GM21526 (cell line): ENCODE measurements around the gene MEI1.

Source experiments
- ATAC-seq: cut with Tn5 transposase; IDR thresholded peaks from one replicate; pipeline ENCODE4 v1.9.1; 2021; ENCODE audit warnings: moderate library complexity; ENCODE audit not compliant: unreplicated experiment, low FRiP score

The MEI1 gene

DNA sequence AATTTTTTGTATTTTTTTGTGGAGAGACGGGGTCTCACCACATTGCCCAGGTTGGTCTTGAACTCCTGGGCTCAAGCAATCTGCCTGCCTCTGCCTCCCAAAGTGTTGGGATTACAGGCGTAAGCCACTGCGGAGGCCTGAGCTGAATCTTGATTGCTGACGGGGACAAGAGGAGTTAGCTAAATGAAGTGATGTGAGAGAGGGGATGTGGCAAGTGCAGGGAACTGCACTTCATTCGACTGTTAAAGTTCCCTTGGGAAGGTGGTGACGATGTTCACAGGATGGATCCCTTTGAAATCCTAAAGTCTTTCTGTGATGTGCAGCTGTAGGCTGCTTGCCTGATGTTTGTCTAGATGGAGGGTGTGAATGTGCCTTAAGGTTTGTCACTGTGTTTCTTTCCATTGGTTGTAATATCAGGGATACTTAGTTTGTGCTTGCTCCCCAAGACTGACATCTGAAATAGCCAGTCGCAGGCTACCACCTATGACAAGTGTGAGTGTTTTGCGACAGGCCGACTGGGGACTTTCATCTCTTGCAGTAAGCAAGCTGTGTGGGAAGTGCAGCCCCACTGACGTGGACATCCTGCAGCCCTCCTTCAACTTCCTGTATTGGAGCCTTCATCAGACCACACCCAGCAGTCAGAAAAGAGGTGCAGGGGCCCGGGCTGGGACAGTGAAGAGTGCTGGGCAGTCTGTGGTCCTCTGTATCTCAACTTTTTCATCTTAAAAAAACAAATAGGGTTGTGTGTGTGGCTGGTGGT is 81.6 kb downstream of the MEI1 start:
- ATAC-seq: peak; percentile 87

DNA sequence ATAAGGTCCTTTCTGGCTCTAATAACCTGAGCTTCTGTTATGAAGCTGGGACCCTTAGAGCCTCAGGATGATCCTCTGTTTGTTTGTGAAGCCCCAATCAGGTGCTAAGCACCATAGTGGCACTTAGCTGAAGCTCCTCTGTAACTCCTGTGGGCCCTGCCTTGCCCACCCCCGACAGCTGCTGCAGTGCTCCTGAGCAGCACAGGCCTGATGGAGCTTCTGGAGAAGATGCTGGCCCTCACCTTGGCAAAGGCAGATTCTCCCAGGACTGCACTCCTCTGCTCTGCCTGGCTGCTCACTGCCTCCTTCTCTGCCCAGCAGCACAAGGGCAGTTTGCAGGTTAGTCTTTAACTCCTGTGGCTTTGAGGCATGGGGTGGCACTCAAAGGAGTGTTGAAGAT is 82.2 kb downstream of the MEI1 start:
- ATAC-seq: no peak

DNA sequence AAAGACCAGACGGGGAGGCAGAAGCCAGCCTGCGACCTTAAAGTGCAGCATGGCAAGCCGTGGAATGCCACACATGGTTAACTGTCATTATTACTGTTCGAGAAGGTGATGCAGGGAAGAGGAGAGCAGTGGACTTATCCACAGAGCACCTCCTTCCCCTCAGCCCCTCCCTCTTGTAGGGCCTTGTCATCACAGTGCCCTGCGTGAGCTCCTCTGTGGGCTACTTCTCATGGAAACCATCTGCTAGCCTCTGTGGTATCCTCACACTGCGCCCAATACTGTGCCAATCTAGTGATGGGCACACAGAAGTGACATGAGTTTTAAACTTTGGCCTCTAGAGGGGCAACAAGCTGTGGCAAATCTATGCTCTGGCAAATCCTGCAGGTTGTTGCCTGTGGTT is 83.0 kb downstream of the MEI1 start:
- ATAC-seq: no peak

DNA sequence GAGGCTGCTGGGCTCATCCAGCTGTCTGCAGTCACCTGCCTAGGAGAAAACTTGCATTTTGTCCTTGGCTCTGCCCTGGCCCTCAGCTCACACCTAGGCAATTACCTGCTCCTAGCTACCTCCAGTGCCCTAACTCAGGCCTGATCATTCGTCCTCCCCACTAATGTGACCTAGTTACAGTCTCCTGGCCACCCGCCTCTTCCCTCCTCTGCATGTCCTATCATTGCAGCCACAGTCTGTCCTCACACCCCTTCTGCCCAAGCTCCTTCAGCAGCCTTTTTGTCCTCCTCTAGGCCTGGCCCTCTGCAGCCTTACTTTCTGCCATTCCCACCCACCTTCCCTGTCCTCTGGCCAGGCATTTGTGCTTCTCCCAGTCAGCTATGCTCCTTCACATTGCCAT is 83.4 kb downstream of the MEI1 start:
- ATAC-seq: no peak

DNA sequence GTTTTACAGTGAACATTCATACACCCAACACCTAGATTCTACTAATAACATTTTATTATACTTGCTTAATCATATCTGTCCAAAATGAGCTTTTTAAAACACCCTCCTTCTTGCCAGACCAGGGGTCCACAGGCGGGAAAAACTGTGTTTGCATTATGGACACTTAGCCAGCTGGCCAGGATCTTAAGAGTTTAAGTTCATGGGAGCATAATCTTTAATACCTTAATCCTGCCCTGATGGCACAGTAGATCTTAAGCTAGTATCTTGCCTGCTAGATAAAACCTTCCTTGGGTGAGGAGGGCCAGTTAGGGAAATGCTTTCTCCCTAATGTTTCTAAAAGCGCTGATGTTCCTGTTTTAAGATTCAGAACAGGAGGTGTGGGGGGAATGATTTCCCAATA is 88.0 kb downstream of the MEI1 start:
- no peak for ATAC-seq

DNA sequence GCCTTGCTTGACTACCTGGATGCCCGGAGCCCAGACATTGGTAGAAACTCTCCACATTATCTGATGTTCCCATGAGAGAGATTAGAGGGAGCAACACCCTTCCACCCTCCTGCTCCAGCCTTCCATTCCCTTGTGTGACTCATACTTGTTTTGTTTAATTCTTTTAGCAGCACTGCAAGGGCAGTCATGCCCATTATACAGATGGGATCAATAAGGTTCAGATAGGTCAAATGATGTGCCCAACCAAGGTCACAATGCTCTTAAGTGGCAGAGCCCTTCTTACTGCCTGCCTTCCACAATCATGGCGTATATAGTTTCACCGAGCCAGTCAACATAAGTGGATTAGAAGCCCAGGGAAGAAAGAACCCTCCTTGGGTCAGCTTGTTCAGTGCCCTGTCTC is 94.6 kb downstream of the MEI1 start:
- ATAC-seq: no peak

DNA sequence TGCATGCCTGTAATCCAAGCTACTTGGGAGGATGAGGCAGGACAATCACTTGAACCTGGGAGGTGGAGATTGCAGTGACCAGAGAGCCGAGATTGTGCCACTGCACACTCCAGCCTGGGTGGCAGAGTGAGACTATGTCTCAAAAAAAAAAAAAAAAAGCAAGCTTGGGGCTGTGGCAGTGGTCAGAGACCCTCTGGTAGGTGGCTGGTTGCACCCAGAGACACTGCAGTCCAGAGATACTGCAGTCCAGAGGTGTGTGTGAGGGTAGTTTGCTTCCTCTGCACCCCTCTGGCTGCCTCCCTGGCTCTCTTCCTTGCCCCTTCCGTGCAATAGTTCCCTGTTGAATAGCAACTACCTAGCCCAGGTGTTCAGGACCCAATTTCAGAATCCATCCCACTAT is 99.4 kb downstream of the MEI1 start:
- ATAC-seq: no peak

DNA sequence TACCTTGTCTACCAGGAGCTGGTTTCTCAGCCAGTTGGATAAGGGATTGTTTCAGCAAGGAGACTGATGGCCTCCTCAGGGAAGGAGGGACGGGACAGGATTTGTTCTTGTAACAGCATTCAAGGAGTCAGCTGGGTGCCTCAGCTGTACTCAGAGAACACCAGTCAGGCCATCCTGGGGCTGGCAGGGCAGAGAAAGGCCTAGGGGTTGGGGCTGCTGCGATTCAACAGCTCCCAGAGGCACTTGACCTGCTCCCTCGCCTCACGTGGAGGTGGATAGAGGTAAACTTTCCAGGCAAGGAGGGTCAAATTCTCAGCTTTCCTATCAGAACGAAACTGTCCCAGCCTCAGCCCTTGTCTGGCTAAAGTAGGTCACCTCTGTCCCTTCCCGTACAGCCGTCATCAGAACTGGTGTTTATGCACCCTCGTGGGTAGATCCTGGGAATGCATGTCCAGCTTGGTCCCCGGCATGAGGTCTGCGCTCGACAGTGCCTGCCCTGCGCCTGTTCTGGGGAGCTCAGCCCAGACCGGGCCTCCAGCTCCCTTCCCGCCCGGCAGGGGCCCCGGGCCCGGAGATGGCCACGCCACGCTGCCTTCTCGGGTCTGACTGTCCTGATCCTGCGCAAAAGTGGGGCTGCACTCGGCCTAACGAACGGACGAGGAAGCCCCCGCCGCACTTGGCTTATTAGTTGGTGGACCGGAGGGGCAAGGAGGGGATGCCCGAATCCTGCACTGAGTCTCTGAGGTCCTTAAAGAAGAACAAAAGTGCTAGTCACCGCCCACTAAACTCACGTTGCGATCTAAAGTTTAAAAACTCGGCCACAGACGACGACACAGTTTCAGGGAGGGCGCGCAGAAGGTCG is 100.4 kb downstream of the MEI1 start:
- peak; percentile 26 for ATAC-seq

DNA sequence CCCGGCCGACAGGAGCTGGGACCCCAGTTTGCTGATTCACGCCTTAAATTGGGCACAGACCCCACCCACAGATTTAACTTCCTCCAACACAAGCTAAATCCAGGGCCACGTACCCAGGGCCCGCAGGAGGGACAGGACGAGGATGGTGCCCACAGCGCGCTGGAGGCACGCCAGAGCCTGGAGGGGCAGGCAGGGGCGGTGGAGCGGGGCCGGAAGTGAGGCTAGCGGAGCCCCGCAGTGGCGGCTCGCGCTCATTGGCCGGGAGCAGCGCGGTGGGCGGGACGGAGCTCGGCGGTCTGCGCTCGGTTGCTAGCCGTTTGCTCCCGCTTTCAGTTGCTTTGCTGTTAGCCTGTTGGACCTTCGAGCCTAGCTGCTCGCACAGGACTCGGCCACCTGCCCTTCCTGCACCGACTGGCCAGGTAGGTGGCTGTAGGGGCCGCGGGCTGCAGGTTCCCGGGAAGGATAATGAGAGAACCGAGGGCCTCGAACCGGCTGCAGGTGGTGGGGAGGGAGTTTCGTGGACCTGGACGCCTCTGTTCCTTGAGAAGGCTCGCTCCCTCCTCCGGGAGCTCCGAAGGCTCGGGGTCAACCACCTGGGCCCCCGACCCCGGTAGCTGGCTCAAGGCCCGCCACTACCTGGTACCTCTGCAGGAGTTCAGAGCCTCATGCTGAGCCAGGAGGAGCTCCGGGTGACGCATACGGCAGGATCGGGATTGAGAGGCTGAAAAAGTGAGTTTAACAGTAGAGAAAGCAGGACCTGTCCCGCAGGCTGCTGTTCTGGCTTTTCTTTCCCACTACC is 101.2 kb downstream of the MEI1 start, which contains the start of gene CCDC134:
Gene CCDC134, plus strand, starts transcription at position 332 of the 799 bp plus-strand sequence. CDS start 8,212 bp downstream, outside the sequence.
- peak; percentile 76 for ATAC-seq

DNA sequence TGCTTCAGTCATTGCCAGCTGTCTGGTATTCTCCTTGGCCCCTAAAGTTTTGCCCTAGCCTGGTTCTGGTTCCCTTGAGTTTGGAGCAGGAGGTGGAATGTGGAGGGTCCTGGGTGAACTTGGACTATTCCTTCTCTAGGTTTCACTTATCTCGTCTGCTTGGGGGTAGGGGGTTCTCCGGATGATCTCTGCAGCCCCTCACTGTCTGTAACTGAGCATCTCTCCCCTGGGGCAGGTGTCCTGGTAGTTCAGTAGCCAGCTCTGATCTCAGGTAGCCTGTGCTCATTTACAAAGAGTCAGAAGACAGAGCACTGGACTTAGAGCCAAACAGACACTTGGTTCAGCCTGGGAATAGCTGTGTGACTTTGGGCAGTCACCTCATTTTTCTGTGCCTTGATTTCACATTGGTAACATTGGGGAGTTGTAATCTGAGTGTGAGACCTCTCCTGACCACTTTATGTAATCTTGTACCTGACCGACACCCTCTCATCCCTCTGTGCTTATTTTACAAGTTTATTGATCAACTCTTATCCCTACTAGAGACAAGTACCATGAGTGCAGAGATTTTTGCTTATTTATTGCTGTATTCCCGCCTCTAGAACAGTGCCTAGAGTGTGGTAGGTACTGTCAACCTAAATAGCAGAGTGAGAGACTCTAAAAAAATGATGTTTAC is 102.0 kb downstream of the MEI1 start:
- ATAC-seq: no peak

DNA sequence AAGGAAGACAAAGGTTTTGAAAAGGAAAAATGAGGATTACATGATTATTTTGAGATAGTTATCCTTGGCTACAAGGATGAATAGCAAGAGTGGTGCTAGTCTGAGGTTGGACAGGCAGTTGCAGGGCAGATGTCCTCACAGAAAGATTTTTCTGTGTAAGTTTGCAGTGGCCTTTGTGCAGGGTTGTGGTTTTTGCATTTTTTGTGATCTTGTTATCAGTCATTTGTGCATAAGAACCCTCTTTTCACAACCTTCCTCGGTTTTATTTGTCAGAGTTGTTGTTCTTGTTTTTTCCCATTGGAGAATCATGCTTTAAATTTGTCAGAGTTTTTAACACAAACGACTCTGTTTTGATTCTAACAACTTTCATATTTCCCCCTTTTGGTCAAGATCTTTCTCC is 102.6 kb downstream of the MEI1 start:
- no peak for ATAC-seq

DNA sequence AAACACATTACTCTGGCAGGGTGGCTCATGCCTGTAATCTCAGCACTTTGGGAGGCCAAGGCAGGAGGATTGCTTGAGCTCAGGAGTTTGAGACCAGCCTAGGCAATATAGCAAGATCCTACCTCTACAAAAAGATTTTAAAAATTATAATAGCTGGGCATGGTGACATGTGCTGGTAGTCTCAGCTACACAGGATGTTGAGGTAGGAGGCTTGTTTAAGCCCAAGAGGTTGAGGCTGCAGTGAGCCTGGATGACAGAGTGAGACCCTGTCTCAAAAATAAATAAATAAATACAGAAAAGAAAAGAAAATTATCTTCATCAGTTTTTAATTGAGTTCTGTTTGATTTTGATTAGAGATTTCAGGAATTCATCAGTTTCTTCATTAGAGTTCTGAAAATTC is 106.3 kb downstream of the MEI1 start:
- ATAC-seq: no peak

DNA sequence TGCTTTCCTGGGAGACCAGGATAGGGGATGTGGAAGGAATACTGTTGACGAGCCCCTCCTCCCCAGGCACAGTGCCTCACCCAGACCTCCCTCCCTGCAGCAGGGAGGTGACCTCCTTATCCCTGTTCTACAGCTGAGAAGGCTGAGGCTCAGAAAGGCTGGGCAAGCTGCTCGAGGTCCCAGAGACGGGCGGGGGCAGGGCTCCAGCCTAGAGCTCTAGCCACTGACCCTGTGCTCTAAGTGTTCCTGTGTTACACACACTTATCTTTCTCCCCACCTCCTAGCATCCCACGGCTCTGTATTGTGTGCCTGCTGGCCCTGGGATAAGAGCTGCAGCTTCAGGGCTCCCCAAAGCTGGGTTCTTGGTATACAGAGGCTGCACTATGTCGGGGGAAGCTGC is 109.1 kb downstream of the MEI1 start:
- no peak for ATAC-seq

DNA sequence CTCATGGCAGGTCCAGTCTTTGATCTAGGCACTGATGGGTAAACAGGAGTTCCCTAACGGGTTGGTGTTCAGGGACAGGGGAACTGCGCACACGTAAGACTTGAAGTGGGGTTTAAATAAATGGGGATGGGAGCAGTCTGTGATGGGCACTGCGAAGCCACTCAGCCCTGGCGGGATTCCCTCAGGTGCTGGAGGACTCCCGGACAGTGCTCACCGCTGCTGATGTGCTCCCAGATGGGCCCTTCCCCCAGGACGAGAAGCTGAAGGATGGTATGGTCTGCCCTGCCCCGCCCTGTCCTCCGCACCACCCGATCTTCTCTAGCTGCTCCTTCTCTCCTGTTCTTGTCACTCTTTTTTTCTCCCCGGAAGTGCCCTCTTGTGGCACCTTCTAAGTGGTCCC is 110.7 kb downstream of the MEI1 start:
- ATAC-seq: no peak

DNA sequence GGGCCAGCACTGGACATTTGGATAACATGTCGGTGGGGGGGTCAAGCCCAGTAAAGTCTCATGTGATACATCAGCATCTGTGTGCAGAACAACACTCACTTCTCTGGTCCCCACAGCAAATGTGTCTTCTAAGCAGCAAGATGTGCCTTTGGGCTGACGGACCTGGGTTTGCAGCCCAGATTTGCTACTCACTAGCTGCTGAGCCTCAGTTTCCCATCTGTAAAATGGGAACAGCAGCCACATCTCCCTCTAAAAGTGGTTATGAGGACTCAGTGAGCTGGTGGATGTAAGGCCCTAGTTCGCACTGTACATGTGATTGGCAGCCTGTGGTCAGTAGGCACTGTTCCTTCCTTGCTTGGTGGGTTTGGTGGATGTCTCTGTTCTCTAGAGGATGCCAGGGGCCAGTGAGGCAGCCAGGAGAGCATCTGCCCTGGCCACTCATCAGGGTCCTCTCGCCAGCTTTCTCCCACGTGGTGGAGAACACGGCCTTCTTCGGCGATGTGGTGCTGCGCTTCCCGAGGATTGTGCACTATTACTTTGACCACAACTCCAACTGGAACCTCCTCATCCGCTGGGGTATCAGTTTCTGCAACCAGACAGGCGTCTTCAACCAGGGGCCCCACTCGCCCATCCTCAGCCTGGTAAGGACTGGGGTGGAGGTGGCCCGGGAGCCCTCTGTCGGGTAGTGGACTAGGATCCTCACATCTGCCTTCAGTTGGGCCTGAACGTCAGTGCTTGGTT is 113.7 kb downstream of the MEI1 start:
- no peak for ATAC-seq

DNA sequence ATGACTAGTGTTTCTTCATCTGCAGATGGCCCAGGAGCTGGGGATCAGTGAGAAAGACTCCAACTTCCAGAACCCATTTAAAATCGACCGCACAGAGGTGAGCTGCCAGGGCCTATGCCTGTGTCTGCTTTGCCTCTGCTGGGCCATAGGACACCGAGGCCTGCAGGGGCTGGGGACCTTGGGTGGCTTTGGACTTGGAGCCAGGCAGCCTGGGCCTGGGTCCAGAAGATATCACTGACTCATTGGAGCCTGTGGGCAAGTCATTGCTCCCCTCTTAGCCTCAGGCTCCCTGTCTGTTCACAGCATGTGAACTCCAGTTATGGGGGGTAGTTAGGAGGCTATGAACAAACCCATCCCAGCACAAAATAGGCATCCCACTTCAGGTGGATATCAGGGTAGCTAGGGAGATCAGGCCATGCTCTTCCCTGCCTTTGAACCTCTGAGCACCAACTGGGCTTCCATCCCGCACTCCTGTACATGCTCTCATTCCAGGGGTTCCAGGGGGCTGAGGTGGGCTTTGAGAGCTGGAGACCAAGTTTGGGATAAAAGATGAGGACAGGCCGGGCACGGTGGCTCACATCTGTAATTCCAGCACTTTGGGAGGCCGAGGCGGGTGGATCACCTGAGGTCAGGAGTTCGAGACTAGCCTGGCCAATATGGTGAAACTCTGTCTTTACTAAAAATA is 114.6 kb downstream of the MEI1 start:
- ATAC-seq: no peak

DNA sequence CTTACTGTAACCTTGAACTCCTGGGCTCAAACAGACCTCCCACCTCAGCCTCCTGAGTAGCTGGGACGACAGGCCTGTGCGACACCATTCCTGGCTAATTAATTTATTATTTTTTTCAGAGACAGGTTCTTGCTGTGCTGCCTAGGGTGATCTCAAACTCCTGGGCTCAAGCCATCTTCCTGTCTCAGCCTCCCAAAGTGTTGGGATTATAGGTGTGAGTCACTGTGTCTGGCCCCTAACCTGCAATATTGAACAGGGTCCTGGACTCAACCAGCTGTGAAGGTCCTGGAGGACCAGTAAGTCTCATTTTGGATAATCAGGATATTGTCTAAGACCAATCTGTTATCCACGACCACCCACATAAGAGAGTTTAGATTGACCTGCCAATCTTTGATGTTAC is 116.4 kb downstream of the MEI1 start:
- no peak for ATAC-seq

DNA sequence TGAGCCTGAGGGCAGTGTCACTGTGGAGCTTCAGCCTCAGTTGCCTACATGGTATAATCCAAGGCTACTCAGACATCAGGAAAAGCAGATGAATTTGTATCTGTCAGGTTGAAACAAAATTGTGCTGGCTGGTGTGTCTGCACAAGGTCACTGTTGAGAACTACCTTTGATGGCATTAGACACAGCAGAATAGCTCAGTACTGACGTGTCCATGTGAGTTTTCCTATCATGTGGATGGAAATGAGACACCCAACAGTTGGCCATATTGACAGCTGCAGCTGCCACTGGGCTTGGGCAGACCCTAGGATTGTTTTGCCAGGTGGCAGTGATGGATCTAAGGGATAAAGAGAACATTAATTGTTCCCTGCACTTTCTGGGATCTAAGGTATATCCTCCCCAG is 116.9 kb downstream of the MEI1 start:
- no peak for ATAC-seq

DNA sequence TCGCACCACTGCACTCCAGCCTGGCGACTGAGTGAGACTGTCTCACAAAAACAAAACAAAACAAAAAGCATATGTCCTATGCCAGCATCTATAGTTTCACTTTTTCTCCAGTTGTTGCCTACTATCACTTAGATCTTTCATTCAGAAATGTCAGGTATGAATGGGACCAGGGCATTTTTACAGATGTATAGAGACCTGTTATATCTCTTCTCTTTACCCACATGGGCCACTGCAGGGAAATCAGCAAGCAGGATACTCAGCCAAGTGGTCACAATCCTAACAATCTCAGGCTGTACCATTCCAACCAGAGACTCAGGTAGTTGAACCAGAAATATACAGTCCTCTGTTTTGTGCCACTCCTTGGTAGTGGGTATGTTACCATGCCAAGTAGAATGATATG is 117.6 kb downstream of the MEI1 start:
- ATAC-seq: no peak
